Mammary epithelial cell (primary cell): ENCODE data around the gene H2BW2.

Experiments used
- EZH2 ChIP-seq: IDR thresholded peaks from 2 replicates; pipeline ENCODE4 v1.6.1; 2012; ENCODE audit warnings: low read length, inconsistent platforms, borderline replicate concordance
- TF ChIP-seq, protein P1 (sequence below), 2 donors: IDR thresholded peaks in 1 of 2; conservative IDR thresholded peaks in 1 of 2; 2 replicates each; pipeline ENCODE4 v1.5.1; 2011 to 2012; ENCODE audit warnings: inconsistent platforms in 2 of 2, low read length in 2 of 2, mild to moderate bottlenecking in 2 of 2, control low read depth in 1 of 2, low read depth in 1 of 2; ENCODE audit not compliant: insufficient read depth in 1 of 2; ENCODE audit errors: extremely low read depth in 1 of 2

- TF ChIP-seq, protein P1, sequence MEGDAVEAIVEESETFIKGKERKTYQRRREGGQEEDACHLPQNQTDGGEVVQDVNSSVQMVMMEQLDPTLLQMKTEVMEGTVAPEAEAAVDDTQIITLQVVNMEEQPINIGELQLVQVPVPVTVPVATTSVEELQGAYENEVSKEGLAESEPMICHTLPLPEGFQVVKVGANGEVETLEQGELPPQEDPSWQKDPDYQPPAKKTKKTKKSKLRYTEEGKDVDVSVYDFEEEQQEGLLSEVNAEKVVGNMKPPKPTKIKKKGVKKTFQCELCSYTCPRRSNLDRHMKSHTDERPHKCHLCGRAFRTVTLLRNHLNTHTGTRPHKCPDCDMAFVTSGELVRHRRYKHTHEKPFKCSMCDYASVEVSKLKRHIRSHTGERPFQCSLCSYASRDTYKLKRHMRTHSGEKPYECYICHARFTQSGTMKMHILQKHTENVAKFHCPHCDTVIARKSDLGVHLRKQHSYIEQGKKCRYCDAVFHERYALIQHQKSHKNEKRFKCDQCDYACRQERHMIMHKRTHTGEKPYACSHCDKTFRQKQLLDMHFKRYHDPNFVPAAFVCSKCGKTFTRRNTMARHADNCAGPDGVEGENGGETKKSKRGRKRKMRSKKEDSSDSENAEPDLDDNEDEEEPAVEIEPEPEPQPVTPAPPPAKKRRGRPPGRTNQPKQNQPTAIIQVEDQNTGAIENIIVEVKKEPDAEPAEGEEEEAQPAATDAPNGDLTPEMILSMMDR (conservative IDR thresholded peaks at IDR 0.05 in 1 of 2, IDR thresholded peaks at IDR 0.05 in 1 of 2; ENCODE audit: extremely low read depth in 1 of 2, insufficient read depth in 1 of 2, low read depth in 1 of 2, low read length in 2 of 2) = no peak
- no peak for TF ChIP-seq EZH2
Observed at GRCh38 chrX:104039689-104040505, at the start of gene H2BW2.
